ENCODE results near the gene DEFB108B.
A peak's percentile ranks its signal among the peaks of the same experiment; 100 is the strongest.
"Not testable (repeated sequence)": the region's sequence is repeated elsewhere in the genome, so short reads cannot be mapped to it uniquely, and the experiment has no call there.

DEFB108B gene, protein sequence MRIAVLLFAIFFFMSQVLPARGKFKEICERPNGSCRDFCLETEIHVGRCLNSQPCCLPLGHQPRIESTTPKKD

DNA sequence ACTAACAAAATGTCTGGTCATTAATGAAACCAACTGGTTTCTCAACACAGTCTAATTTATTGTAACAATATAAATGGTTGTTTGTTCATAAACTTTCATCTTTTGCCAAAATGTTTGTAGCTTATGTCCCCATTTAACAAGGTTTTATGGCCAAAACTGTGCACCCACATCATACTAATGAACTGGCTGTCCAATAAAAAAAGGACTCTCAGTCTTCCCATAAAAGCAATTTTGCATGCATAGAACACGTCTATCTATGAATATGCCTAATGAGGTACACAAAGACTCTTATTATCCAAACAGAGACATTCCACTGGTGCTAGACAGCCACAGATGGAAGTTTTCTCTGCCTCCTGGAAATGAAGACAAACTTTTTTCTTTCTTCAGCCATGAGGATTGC is at the start of gene DEFB108B:
TSS of gene DEFB108B (plus strand) at position 390 of the 400 bp plus-strand sequence. CDS start at position 390, 0 bp downstream.
- not testable (repeated sequence) for H3K9me3 ChIP-seq (ENCODE audit: severe bottlenecking); DNase-seq; H3K4me3 ChIP-seq (ENCODE audit: low read depth, low read length); H3K27ac ChIP-seq; H3K27me3 ChIP-seq (ENCODE audit: insufficient read depth, low read depth, severe bottlenecking); H3K36me3 ChIP-seq

DNA sequence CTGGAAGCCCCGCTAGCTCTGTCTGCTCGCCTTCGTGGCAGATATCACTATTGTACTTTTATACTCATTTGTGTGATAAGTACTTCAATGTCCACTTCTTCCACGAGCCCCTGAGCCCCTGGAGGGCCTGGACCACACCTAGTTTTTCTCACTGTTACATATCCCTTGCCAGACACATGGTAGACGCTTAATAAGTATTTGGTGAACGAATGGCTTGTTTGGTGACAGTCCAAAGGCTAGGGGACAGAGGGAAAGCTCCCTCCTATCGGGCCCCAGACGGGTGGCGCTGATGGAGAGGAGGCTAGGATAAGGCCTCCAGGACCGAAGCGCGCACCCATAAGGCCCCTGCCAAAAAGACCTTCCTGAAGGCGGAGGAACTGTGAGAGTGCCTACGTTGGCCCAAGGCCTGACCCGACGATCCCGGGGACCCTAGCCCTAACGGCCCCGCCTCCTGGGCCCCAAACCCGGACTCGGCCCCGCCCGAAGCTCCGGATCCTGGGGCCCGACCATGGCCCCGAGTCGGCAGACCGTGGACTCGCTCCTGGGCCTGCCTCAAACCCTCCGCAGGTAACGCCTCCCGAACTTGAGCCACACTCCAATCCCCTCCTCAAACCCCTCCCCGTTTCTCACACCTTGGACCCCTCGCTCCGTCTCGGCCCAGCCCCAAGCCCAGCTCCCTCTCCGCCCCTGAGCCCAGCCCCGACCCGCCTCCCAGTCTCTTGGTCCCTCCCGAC is 46.7 kb upstream of the DEFB108B start:
- Histone ChIP-seq H3K4me3 (ENCODE audit: low read depth, low read length) (peak overlapping the region; percentile 69), H3K27ac (peak overlapping the region; percentile 87)
- not testable (repeated sequence) for H3K36me3 ChIP-seq; DNase-seq; H3K27me3 ChIP-seq (ENCODE audit: insufficient read depth, low read depth, severe bottlenecking); H3K9me3 ChIP-seq (ENCODE audit: severe bottlenecking)

DNA sequence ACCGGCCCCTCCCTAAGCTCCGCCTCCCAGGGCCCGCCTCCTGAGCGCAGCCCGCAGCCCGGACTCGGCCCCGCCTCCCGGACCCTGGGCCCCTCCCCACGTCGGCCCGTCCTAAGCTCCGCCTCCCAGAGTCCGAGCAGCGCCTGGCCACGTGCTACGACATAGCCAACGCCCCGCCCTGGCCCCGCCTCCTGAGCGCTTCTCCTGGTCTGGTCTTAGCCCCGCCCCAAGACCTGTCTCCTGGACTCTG is 46.2 kb upstream of the DEFB108B start:
- H3K36me3 ChIP-seq; H3K27me3 ChIP-seq (ENCODE audit: insufficient read depth, low read depth, severe bottlenecking); H3K9me3 ChIP-seq (ENCODE audit: severe bottlenecking): not testable (repeated sequence)
- peak; percentile 100 for DNase-seq
- H3K4me3 ChIP-seq (ENCODE audit: low read depth, low read length) = peak overlapping the region; percentile 81
- H3K27ac ChIP-seq = peak overlapping the region; percentile 91

DNA sequence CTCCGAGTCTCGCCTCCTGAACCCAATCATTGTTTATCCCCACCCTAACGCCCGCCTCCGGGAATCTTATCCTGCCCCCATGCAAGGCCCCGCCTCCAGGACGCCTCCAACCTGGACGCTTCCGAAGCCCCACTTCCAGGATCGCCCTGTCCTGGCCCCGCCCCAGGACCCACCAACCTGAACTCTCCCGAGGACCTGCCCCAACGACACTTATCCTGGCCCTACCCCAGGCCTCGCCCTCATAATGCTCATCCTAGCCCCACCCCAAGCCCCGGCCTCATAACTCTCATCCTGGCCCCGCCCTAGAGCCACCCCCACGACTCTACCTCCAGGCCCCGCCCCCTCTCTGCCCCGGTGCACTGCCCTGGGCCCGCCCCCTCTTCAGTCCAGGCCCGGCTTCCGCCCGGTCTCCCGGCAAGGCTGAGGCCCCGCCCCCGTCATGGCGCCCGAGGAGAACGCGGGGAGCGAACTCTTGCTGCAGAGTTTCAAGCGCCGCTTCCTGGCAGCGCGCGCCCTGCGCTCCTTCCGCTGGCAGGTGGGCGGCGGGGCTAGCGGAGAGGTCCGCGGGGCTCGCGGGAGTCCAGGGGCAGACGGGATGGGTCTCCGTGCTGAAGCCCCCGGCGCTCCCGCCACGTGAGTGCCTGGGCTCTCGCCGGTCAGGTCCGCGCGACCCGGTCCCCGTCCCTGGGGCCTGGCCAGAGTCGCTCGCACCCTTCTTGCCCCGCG is 45.7 kb upstream of the DEFB108B start:
- TF ChIP-seq, protein P1, sequence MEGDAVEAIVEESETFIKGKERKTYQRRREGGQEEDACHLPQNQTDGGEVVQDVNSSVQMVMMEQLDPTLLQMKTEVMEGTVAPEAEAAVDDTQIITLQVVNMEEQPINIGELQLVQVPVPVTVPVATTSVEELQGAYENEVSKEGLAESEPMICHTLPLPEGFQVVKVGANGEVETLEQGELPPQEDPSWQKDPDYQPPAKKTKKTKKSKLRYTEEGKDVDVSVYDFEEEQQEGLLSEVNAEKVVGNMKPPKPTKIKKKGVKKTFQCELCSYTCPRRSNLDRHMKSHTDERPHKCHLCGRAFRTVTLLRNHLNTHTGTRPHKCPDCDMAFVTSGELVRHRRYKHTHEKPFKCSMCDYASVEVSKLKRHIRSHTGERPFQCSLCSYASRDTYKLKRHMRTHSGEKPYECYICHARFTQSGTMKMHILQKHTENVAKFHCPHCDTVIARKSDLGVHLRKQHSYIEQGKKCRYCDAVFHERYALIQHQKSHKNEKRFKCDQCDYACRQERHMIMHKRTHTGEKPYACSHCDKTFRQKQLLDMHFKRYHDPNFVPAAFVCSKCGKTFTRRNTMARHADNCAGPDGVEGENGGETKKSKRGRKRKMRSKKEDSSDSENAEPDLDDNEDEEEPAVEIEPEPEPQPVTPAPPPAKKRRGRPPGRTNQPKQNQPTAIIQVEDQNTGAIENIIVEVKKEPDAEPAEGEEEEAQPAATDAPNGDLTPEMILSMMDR (IDR thresholded peaks at IDR 0.05; ENCODE audit: low read depth, low read length) = no peak

DNA sequence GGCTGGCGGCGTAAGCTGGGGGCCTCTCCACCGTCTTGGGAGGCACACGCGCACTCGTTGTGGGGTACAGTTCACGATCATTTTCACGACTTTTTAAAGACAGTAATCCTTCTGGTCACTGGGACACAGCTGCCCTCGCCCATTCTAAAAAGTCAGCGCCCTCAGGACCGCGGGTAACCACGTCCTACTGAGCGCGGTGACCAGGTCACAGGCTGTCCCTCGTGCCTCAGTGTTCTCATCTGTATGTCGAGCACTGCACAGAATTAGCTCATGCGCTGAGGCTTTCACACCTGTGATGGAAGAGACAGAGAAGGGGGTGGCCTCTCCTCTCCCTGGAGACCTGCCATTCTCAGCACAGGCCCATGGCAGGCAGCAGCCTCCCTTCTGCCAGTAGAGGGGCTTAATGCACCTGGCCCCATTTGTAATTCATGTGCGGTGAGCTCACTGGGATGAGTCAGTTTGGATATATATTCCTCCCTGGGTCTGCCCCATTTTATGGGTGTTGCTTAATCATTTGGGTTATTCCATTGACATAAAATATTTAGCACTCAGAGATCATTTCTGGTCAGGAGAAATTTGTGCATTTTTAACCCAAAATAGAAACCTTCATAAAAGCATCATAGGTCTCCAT is 45.1 kb upstream of the DEFB108B start:
- H3K36me3 ChIP-seq; H3K27me3 ChIP-seq (ENCODE audit: insufficient read depth, low read depth, severe bottlenecking); H3K9me3 ChIP-seq (ENCODE audit: severe bottlenecking): not testable (repeated sequence)
- Histone ChIP-seq H3K4me3 (ENCODE audit: low read depth, low read length) (peak overlapping the region; percentile 81), H3K27ac (peak overlapping the region; percentile 91)
- peak; percentile 56 for DNase-seq

More for the DNA sequence above, 45.7 kb upstream of the DEFB108B start:
- Histone ChIP-seq H3K9me3 (ENCODE audit: severe bottlenecking) (no peaks in the 10 kb centered on the region), H3K27ac (peak overlapping the region; percentile 91), H3K27me3 (ENCODE audit: insufficient read depth, low read depth, severe bottlenecking) (no peaks in the 10 kb centered on the region), H3K36me3 (no peaks in the 10 kb centered on the region), H3K4me3 (ENCODE audit: low read depth, low read length) (peak overlapping the region; percentile 81)
- no peak for DNase-seq

DNA sequence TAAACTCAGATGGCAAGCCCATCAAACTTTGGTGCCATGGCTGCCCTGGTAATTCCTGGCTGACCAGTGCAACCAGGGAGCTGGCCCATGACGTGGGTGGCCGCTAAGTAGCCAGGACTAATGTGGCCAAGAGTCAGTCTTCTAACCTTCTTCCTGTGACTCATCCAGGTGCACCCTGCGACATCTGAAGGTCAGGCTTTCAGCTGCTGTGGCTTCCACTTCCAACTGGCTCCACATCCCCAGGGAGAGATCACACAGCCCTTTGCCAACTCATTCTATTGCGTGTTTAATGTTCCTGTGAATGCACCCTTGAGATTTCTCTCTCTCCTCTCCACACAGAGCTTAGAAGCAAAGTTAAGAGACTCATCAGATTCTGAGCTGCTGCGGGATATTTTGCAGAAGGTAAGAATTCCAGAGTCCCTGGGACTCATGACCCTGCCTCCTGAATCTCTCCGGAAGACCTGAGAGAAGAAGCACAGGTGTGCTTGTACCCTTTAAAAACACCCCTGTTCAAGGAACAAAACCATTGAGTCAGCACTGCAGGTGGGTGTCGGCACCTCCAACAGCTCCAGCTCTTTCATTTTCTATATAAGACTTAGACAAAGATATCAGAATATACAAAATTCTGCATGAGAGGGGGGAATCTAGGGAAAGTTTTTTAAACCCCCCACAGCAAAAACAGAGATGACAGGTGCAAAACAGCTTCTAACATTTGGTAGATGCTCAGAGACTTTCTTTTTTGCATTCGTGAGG is 43.4 kb upstream of the DEFB108B start:
- not testable (repeated sequence) for H3K27me3 ChIP-seq (ENCODE audit: insufficient read depth, low read depth, severe bottlenecking); H3K36me3 ChIP-seq; DNase-seq; H3K27ac ChIP-seq; H3K9me3 ChIP-seq (ENCODE audit: severe bottlenecking); H3K4me3 ChIP-seq (ENCODE audit: low read depth, low read length)

DNA sequence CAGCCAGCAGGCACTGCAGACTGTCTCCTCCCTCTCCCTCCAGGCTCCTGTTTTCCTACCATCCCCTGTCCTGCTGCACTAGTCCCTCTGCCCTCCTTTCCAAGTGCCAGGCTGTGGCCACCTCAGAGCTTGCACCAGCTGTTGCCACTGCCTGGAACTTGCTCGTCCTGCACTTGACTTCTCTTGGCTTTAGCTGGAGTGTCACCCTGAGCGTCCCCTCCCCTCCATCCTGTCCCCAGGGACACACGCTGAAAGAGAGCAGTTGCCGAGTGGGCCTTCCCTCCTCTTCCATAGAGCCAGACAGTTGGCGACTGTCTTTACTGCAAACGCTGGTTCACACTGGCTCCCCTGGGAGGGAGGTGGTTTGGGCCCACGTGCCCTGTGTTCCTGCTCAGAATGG is 41.9 kb upstream of the DEFB108B start:
- not testable (repeated sequence) for H3K27ac ChIP-seq; H3K9me3 ChIP-seq (ENCODE audit: severe bottlenecking); DNase-seq; H3K36me3 ChIP-seq; H3K4me3 ChIP-seq (ENCODE audit: low read depth, low read length); H3K27me3 ChIP-seq (ENCODE audit: insufficient read depth, low read depth, severe bottlenecking)

DNA sequence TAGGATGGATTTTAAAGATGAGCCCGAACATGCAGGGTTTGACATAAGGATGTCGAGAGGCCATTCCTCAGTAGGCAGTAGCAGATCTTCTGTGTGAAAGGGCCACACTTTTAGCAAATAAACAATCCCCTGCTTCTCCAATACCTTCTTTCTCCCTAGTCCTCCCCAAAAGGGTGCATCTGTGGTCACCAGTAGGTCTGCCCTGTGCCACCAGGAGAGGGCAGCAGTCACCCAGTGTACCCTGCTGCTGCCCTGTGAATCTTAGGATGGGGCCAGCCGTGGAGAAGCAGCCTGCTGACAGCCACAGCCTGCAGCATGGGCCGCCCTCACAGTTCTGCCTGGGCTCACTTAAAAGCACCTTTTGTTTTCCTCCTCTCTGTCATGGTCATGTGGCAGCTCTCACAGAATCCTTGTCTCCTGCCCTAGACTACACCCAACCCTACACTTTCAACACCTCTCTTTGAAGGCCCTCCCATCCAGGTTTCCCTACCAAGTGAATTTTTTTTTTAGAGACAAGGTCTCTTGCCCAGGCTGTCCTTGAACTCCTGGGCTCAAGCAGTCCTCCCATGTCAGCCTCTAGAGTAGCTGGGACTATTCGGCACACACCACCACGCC is 40.3 kb upstream of the DEFB108B start:
- H3K4me3 ChIP-seq (ENCODE audit: low read depth, low read length); H3K9me3 ChIP-seq (ENCODE audit: severe bottlenecking); H3K27ac ChIP-seq; H3K27me3 ChIP-seq (ENCODE audit: insufficient read depth, low read depth, severe bottlenecking); H3K36me3 ChIP-seq: not testable (repeated sequence)
- DNase-seq = peak; percentile 57
- TF ChIP-seq, protein P1 (IDR thresholded peaks at IDR 0.05; ENCODE audit: low read depth, low read length) = peak; percentile 39

DNA sequence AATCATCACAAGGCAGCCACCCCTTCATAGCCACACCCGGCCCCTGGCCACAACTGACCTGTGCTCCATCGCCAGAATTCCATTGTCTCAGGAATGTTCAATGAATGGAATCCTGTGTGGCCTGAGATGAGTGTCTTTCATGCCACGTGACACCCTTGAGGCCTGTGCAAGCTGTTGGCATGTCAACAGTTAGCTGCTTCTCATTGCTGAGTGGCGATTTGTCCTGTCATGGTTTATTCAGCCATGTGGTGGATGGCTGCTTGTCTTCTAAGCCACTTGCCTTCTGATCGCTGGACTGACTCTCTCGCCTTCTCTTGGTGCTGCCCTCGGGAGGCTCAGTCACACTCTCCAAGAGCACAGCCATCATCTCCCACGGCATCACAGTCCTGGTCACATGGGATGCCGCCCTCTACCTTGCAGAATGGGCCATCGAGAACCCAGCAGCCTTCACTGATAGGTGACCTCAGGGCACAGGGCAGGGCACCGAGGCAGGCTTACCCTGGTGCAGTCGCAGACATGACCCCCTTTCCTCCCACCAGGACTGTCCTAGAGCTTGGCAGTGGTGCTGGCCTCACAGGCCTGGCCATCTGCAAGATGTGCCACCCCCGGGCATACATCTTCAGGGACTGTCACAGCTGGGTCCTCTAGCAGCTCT is 38.5 kb upstream of the DEFB108B start:
- H3K27me3 ChIP-seq (ENCODE audit: insufficient read depth, low read depth, severe bottlenecking); H3K9me3 ChIP-seq (ENCODE audit: severe bottlenecking); H3K36me3 ChIP-seq; H3K27ac ChIP-seq; DNase-seq; H3K4me3 ChIP-seq (ENCODE audit: low read depth, low read length): not testable (repeated sequence)

DNA sequence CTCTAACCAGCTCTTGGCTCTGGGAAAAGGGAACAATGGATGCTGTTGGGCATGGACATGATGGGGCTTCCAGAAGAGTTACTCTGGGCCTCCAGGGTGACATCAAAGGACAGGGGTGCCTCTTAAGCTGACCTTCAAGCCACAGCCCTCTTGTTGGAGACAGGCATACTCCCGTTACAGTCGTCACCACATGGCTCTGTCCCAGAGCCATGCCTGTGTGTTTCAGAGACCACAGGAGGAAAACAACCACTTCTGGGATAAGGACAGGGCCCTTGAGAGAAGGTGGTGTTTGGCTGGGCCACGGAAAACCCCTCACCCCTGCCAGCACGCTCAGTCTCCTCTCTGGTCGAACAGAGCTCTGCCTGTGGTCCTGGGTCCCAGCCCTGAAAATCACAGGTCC is 37.8 kb upstream of the DEFB108B start:
- not testable (repeated sequence) for DNase-seq; H3K9me3 ChIP-seq (ENCODE audit: severe bottlenecking); H3K27ac ChIP-seq; H3K27me3 ChIP-seq (ENCODE audit: insufficient read depth, low read depth, severe bottlenecking); H3K4me3 ChIP-seq (ENCODE audit: low read depth, low read length); H3K36me3 ChIP-seq

DNA sequence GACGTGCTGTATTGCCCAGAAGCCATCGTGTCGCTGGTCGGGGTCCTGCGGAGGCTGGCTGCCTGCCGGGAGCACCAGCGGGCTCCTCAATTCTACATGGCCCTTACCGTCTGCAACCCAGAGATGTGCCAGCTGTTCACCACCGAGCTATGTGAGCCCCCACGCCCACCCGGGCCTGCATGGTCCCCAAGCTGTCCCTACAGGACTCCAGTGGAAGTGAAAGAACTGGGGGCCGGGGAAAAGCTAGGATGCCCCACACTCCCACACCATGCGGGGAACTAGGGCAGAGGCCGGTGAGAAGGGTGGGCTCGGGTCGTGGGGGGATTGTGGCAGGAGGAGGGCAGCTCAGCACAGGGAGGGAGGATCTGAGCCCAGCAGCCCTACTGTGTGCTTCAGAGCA is 37.0 kb upstream of the DEFB108B start:
- not testable (repeated sequence) for H3K27ac ChIP-seq; H3K4me3 ChIP-seq (ENCODE audit: low read depth, low read length); DNase-seq; H3K9me3 ChIP-seq (ENCODE audit: severe bottlenecking); H3K36me3 ChIP-seq; H3K27me3 ChIP-seq (ENCODE audit: insufficient read depth, low read depth, severe bottlenecking)
